CD4-positive, alpha-beta T cell treated with Interleukin-15 for 4 hours (primary cell): ENCODE results near the gene NFS1.
"Not testable (repeated sequence)": the region's sequence is repeated elsewhere in the genome, so short reads cannot be mapped to it uniquely, and the experiment has no call there.

ENCODE experiments used
- DNase-seq: peaks from one replicate; pipeline ENCODE4 v3.0.0-alpha.2; 2020; ENCODE audit warnings: low spot score

The NFS1 gene

DNA sequence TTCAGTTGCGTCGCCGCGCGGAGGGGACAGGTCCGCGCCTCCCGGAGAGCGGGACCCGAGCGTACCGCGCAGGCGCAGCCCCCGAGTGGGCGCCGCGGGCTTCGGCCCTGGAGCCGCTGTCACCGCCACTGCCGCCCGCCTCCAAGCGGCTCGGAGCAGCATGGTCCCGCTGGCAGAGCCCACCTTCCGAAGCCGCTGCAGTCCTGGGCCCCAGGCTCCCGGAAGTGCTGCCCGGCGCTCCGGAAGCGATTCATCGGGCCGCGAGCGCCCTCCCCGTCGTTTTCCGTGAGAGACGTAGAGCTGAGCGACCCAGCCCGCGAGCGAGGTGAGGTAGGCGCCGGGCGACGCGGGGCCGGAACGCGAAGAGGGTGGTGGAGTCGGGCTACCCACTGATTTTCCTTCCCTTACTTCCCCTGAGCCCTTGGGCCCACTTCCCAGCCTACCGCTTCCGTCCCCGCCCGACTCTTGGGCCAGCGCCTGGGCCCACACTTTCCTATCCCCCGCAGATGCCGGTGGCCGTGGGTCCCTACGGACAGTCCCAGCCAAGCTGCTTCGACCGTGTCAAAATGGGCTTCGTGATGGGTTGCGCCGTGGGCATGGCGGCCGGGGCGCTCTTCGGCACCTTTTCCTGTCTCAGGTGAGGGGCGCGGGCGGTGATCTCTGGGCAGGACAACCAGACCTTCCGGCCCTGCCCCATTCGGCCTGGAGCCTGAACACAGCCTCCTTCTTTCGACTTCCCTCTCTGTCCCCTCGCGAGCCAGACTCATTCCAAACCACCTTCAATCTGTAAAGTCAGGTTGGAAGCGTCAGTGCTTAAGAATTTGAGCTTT is at the start of gene NFS1, which contains the start of gene ROMO1:
TSS of gene NFS1 (minus strand) at position 226 of the 830 bp plus-strand sequence. CDS start at position 162, 64 bp downstream.
TSS of gene ROMO1 (plus strand) at position 279 of the 830 bp plus-strand sequence. CDS start at position 507, 228 bp downstream.
- peak; percentile 86 for DNase-seq

GRCh38 chr20:35744492-35744841 is 45.3 kb upstream of the NFS1 start:
- not testable (repeated sequence) for DNase-seq

DNA sequence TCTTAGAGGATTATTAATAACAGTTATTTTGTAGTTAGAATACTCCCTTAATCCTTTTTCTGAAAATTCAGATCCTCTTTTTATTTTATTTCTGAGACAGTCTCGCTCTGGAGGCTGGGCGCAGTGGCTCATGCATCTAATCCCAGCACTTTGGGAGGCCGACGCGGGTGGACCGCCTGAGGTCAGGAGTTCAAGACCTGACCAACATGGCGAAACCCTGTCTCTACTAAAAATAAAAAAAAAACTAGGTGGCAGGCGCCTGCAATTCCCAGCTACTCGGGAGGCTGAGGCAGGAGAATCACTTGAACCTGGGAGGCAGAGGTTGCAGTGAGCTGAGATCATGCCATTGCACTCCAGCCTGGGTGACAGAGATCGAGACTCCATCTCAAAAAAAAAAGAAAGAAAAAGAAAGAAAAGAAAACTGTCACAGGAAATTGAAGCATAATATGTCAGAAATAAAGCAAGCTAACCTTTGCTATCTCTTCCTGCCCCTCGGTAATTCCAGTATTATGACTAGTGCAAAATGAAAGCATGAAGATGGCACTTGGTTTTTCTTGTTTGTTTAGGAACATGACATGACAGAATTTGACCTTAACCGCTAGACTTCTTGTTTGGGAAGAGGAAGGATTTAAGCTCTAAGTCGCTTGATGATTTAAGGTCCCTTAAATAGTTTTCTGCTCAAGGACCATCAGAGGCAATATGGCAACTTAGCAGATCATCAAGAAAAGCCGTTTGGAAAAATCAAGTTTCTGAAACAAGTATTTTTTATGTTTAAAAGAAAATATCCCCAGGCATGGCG is 44.7 kb upstream of the NFS1 start:
- DNase-seq = no peak

DNA sequence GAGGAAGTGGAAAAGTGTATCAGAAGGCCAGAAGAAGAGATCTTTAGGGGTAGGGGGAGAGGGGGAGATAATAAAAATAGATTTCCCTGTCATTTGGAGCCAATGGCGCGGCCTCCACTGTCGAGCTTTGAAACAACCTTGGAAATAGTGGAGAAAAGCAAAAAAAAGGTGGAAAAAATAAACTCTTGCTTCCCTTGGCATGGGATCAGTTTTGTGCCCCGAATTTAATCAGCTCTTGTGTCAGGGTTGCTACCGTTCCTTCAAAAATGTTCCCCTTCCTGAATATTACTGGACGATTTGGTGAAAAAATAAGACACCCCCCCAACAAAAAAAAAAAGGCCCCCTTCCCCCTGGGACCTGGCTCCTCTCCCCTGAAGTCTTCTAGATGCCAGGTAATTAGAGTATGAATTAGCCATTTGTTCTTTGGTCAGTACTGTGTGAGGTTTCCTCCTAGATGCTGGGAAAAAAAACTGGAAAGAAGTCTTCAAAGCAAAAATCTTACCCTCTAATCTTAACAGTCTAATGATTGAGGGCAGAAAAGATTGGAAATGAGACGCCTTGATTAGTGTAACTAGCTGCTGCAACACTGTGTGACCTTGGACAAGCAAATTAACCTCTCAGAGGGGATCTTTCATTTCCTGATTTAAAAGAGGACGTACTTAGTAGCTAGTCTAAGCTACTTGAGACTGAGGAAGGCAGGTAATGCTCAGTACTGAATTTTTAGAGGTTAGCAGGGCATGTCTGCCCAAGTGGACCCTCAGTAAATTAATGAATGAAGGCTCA is 43.8 kb upstream of the NFS1 start:
- peak; percentile 28 for DNase-seq

DNA sequence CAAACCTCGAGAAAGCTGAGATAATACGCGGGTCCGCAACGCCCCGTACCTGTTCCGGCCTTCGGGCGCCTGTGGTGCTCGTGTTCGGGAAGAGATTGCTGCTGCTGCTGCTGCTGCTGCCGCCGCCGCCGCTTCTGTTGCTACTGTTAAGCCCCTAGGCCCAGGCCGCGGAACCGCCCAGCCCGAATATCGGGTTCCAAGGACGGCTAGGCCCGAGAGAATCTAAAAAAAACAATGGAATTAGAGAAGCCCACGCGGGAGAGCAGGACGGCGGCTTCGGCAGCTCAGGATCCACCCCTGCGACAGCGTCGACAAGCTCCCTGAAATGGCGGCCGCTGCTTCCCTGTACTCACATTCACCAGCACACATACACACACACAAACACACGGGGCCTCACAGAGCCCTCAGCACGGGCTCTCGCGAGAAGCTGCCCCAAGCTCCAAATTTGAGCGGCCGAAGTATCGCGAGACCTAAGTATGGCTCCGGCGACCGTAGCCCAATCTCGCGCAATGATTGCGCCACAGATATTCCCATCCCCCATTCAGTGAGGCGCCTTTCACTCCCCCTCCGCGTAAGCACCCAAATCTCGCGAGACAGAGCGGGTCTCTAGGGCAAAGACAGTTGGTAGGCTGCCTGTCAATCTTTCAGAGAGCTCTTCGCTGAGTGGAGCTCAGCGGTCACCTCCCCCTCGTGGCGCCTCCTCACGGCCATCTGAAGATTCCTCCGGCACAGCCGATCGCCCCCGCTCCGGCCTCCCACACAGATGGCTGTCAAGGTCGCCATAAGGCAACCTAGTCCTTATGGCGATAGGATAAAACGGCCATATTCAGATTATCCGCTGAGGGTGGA is 43.0 kb upstream of the NFS1 start, which contains the start of gene RBM39:
TSS of gene RBM39 (minus strand) at position 369 of the 849 bp plus-strand sequence. CDS start 1,386 bp downstream, outside the sequence.
- DNase-seq = peak; percentile 100

DNA sequence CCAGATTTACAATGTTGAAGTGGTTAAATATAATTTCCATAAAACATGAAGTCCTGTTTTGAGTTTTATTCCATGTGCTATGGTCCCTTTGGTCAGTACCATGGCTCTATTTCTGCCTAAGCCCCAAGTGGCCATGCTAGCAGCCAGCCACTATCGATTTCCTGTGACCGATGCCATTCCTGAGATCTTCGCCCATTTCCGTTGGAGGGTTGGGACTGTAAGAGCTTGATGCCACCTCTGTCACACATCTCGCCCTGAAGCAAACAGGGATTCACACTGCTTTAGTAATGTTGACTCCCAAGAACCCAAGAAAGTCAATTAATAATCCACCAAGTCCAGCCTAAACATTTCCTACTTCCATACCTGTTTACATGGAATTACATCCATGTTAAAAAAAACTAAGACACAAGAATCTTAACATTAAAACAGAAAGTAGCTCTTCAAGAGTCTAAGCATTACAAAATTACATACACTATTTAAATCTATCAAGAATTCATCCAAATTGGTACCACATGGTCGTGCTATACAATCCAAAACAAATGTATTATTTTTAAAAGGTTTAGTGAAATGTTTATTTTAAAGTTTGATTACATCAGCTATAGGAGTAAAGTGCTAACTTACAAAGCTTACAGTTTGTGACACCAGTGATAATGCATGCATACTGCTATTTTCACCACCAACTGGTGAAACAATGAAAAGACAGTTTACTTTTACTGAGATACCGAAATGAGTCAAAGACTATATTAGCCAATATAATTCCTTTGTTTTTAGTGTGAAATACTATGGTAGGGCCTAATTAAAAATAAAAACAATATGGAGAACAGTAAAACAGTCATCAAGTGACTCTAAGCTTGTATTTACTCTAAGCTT is 40.4 kb upstream of the NFS1 start:
- DNase-seq = peak; percentile 40

DNA sequence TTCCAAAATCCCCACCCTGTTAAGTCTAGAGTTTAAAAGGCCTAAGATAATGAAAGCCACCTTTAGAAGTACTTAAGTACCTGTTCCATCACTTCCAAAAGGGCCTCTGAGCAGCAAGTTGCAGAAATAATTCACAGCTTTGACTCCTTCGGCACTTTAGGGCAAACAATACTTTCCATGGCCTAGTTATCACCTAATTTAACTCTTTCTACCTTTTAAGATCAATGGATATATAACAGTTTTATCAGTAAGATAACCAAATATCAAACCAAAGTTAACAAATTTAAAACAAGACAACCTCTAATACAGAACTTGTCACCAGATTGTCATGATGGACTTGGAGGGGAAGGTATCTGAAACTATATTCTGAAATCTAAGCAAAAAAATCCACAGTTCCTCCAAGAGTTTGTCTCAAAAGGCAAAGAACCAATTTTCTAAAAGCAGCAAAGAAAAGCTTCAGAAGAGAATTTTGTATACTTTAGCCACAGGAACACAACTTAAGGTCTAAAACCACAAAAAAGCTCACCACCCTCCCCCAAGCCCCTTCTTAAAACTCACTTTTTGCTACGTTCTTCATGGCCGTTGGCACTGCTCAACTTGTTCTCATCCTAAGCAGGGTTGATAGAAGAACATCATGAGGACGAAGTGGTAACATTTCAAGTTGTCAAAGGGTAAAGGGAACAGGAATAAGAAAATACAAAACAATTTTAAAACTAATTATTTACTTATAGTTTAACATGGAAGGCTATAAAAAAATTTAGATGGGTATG is 39.4 kb upstream of the NFS1 start:
- no peak for DNase-seq

DNA sequence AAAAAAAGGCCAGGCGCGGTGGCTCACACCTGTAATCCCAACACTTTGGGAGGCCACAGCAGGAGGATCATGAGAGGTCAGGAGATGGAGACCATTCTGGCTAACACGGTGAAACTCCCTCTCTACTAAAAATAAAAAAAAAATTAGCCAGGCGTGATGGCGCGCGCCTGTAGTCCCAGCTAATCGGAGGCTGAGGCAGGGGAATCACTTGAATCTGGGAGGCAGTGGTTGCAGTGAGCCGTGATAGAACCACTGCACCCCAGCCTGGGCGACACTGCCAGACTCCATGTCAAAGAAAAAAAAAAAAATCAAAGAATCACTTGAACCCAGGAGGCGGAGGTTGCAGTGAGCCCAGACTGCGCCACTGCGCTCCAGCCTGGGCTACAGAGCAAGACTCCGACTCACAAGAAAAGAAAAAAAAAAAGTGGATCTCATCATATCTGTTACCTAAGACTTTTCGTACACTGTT is 38.7 kb upstream of the NFS1 start:
- DNase-seq = no peak

DNA sequence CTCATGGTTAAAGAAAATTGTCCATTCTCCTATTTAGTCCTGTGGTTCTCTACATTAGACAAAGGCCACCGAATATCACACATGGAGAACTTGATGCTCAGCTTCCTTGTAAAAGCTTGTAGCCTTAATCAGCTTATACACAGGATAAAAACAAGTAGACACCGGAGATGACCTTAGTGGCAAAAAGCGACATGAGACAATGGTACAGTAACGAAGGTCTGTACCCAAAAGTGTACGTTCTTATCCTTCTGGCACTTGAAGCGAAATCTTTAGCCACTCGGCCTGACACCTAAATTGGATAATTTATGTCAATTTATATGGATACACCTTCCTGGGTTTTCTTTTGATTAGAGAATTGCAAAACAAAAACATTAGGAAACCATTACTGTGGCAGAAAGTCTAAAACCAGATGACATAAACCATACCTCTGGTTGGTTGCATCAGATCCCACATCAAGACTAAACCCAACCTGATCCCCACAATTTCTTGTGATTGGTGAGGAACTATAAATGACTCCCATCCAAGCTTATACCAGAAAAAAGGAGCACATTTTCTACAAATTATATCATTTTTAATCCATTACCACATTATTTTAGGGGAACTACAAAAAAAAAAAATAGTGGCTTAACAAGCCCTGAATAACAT is 36.8 kb upstream of the NFS1 start:
- DNase-seq = no peak

DNA sequence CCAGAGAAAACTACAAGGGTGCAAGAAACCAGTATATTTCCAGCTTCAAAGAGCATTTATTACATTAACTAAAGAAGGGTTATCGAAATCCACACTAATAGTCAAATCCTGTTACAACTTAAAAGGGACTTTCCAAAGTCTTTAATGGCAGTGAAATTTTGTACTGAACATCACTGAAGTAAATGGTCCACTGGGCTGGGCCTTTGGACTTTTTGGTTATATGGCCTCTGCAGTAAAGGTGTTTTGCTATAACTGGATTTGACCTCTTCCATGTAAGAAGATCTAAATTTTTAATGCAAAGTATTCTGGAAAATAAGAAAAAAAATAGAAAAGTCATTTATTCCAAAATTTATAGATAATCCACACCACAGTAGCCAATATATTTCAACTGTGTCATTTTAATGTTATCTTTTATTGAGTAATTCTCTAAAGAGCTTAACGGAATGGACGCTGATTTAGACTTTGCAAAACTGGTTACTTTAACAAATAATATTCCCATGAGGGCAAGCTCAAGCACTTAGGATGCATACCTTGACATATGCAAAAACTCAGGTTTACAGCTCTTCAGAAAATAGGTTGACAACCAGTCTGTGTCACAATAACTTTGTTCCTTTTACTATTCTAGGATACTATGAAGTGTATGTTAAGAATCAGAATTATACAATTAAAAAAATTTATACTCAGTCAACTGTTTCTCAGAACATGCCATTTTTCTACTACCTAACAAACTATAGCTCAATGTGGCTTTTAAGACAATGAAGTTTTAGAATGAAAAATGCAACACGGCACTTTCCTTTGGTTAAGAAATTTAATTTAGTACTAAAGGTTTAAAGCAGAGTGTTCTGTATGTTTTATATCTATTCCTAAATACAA is 35.9 kb upstream of the NFS1 start:
- no peak for DNase-seq

GRCh38 chr20:35734374-35734773 is 35.2 kb upstream of the NFS1 start:
- DNase-seq = no peak

DNA sequence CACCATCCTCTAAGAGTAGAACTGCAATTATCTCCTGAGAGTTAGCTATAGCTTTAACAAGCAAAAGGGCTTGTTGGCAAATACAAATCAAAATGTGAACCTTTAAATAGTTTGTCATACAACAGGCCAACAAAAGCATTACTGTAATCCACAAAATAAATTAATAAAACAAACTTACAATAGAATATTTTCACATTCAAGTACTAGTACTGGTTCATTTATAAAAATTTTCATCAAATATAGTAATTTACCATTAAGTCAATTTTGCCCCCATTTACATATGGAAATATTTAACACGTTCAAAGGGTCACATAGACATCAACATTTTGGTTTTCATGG is 33.5 kb upstream of the NFS1 start:
- no peak for DNase-seq

- DNase-seq = no peak
Observed at GRCh38 chr20:35731862-35732643, 32.9 kb upstream of the NFS1 start.

DNA sequence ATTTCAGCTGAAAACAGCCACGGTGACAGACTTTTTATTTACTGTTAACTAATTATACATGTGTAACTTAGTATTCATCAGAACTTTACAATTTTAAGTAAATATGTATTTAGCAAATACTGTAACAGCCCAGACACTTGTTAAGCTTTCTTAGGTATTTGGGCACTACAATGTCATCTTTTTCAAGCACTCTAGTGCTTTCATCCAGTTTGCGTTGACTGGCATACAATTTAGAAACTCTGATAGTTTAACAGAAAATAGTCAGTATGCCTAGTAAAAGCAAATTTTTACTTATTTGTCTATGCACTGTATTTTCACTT is 32.3 kb upstream of the NFS1 start:
- DNase-seq = no peak

- DNase-seq = no peak
Observed at GRCh38 chr20:35730583-35731468, 31.7 kb upstream of the NFS1 start.
